SK-N-SH treated with all-trans-retinoic acid at 6 μM for 48 hours (cell line): ENCODE measurements around the gene ATP8B3.

Source experiments
- ARNTL ChIP-seq: fragments of 450-650 bp; formaldehyde crosslinking; IDR thresholded peaks from 2 replicates; pipeline ENCODE4 v1.5.0; 2020; ENCODE audit warnings: low read depth, mild to moderate bottlenecking, moderate library complexity, borderline replicate concordance
- BACH2 ChIP-seq: fragments of 250-450 bp; sonication (Bioruptor Pico); IDR thresholded peaks from 2 replicates; pipeline ENCODE4 v1.9.0; 2021; ENCODE audit warnings: mild to moderate bottlenecking, borderline replicate concordance
- GLIS3 ChIP-seq: fragments of 250-450 bp; sonication (Bioruptor Pico); IDR thresholded peaks from 2 replicates; pipeline ENCODE4 v1.5.0; 2020; ENCODE audit warnings: mild to moderate bottlenecking, moderate library complexity
- TOX ChIP-seq: fragments of 250-450 bp; sonication (Bioruptor Pico); IDR thresholded peaks from 2 replicates; pipeline ENCODE4 v1.8.0; 2021; ENCODE audit warnings: mild to moderate bottlenecking, moderate library complexity, borderline replicate concordance
- ZNF8 ChIP-seq: fragments of 450-650 bp; formaldehyde crosslinking; IDR thresholded peaks from 2 replicates; pipeline ENCODE4 v1.5.0; 2020; ENCODE audit warnings: mild to moderate bottlenecking, moderate library complexity

DNA sequence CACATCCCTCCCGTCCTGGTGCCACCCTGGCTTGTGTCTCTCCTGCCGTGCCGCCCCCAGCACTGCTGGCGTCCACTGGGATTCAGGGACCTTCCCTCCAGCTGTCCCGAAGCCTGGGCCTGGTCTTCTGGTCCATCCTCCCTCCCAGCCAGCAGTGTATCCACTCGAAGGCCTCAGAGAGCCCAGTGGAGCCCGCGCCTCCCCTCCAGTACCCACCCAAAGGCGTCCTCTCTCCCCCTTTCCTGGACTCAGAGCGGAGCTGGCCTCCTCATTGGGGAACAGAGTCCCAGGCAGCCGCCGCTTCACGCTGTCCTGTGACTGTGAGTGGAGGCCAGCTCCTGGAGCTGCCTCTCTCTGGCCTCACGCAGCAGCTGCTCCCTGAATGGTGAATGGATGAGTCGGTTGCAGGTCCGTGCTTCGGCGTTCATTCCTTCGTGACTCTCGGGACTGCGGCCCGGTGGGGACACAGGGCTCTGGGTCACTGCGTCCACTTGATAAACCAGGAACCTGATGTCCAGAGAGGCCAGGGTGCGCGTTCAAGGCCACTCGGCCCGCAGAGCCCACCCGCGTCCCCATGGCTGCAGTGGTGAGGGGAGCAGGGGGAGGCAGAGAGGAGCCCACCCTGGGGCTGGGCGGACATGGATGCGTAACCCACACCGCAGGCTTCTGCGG, 46.7 kb downstream of the ATP8B3 start:
- TF ChIP-seq BACH2 (no peak), TOX (CRISPR knock-in tag) (no peak), ARNTL (no peak), GLIS3 (no peak), ZNF8 (CRISPR knock-in tag) (no peak)
